Suprapubic skin (tissue), 4 donors: ENCODE data around the gene MBOAT2.

ENCODE experiments used
- EP300 ChIP-seq: sonication (generic); formaldehyde crosslinking; IDR thresholded peaks from one replicate; pipeline ENCODE4 v1.6.1; 2017; ENCODE audit warnings: antibody characterized with exemption
- POLR2A ChIP-seq, 2 donors: fragments of 450-650 bp; IDR thresholded peaks; one replicate each; pipeline ENCODE4 v1.6.1; 2017; ENCODE audit warnings: antibody characterized with exemption in 2 of 2, mild to moderate bottlenecking in 2 of 2, moderate library complexity in 2 of 2
- POLR2AphosphoS5 ChIP-seq, 3 donors: sonication (generic); formaldehyde crosslinking; IDR thresholded peaks; one replicate each; pipeline ENCODE4 v1.6.1; 2017; ENCODE audit warnings: antibody characterized with exemption in 3 of 3
- TF ChIP-seq, protein P1 (sequence below), 2 donors: fragments of 200-600 bp in 1 of 2; fragments of 450-650 bp in 1 of 2; sonication (generic) in 1 of 2; IDR thresholded peaks; one replicate each; pipeline ENCODE4 v1.5.1; 2016 to 2019; ENCODE audit warnings: antibody characterized with exemption in 2 of 2, mild to moderate bottlenecking in 1 of 2, moderate library complexity in 1 of 2

DNA sequence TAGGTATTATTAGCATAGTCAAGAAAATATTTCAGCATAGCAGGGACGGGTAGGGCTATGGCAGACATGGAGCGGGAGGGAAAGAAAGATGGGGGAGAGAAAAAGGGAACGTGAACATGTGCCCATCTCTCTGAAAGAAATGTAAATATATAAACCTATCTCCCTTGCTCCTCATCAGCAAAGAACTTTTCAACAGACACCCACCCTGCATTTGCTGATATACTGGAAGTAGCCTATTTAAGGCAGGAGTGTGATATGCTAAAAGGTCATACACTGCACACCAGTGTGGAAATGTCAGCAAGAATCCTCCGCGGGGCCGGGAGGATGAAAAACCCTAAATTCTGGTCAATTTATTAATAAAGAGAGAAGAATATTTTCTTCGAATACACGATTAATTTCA is 1.7 kb downstream of the MBOAT2 start:
- TF ChIP-seq, protein P1, sequence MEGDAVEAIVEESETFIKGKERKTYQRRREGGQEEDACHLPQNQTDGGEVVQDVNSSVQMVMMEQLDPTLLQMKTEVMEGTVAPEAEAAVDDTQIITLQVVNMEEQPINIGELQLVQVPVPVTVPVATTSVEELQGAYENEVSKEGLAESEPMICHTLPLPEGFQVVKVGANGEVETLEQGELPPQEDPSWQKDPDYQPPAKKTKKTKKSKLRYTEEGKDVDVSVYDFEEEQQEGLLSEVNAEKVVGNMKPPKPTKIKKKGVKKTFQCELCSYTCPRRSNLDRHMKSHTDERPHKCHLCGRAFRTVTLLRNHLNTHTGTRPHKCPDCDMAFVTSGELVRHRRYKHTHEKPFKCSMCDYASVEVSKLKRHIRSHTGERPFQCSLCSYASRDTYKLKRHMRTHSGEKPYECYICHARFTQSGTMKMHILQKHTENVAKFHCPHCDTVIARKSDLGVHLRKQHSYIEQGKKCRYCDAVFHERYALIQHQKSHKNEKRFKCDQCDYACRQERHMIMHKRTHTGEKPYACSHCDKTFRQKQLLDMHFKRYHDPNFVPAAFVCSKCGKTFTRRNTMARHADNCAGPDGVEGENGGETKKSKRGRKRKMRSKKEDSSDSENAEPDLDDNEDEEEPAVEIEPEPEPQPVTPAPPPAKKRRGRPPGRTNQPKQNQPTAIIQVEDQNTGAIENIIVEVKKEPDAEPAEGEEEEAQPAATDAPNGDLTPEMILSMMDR (IDR thresholded peaks at IDR 0.05): no peak
- TF ChIP-seq POLR2A (IDR thresholded peaks at IDR 0.05): no peak
- TF ChIP-seq POLR2AphosphoS5 (IDR thresholded peaks at IDR 0.05): no peak
- TF ChIP-seq EP300: no peak
